Activated T-cell treated with anti-CD3 and anti-CD28 coated beads, Interleukin-2, amount 50 U/mL, for 24 hours (primary cell): ENCODE data around the gene ENOX2.

Experiments
- DNase-seq: peaks from one replicate; pipeline ENCODE4 v3.0.0-alpha.2; 2020
- H3K27ac Mint-ChIP-seq: 2 replicates; pipeline ENCODE4 v1.8.0; 2020; ENCODE audit warnings: mild to moderate bottlenecking, mixed read lengths
- H3K27me3 Mint-ChIP-seq: 2 replicates; pipeline ENCODE4 v1.8.0; 2020; ENCODE audit warnings: mixed read lengths
- H3K36me3 Mint-ChIP-seq: 2 replicates; pipeline ENCODE4 v1.8.0; 2020; ENCODE audit warnings: low read depth, mixed read lengths
- H3K4me1 Mint-ChIP-seq: 2 replicates; pipeline ENCODE4 v1.8.0; 2020; ENCODE audit warnings: low read depth, mixed read lengths
- H3K4me3 Mint-ChIP-seq: 2 replicates; pipeline ENCODE4 v1.8.0; 2020; ENCODE audit warnings: mild to moderate bottlenecking, moderate library complexity, mixed read lengths
- H3K9me3 Mint-ChIP-seq: 2 replicates; pipeline ENCODE4 v1.8.0; 2020; ENCODE audit warnings: mixed read lengths

Gene ENOX2

GRCh38 chrX:130702867-130703707 is 199.9 kb downstream of the ENOX2 start:
- Mint-ChIP-seq H3K27me3 (peaks cover 7% of the 10 kb centered on the region), H3K9me3 (no peaks in the 10 kb centered on the region), H3K4me3 (no peak overlapping the region), H3K4me1 (no peaks in the 10 kb centered on the region), H3K36me3 (peaks cover 7% of the 10 kb centered on the region), H3K27ac (no peak overlapping the region)
- no peak for DNase-seq

- no peaks in the 10 kb centered on the region for H3K4me1 Mint-ChIP-seq
- peaks cover 7% of the 10 kb centered on the region for H3K36me3 Mint-ChIP-seq
- peaks cover 10% of the 10 kb centered on the region for H3K27me3 Mint-ChIP-seq
- H3K27ac Mint-ChIP-seq: no peak overlapping the region
- no peaks in the 10 kb centered on the region for H3K9me3 Mint-ChIP-seq
- H3K4me3 Mint-ChIP-seq: no peak overlapping the region
- DNase-seq: no peak
These were observed 202.4 kb downstream of the ENOX2 start for GRCh38 chrX:130700629-130701028.

- Mint-ChIP-seq H3K36me3 (peaks cover 7% of the 10 kb centered on the region), H3K27me3 (peaks cover 14% of the 10 kb centered on the region), H3K4me3 (no peak overlapping the region), H3K27ac (no peak overlapping the region), H3K4me1 (no peaks in the 10 kb centered on the region), H3K9me3 (no peaks in the 10 kb centered on the region)
- DNase-seq: no peak
These were observed 203.4 kb downstream of the ENOX2 start for GRCh38 chrX:130699618-130700017.

- H3K4me3 Mint-ChIP-seq: no peak overlapping the region
- peaks cover 20% of the 10 kb centered on the region for H3K27me3 Mint-ChIP-seq
These were observed 206.5 kb downstream of the ENOX2 start for GRCh38 chrX:130696542-130696941.

GRCh38 chrX:130695931-130696330 is 207.1 kb downstream of the ENOX2 start:
- Mint-ChIP-seq H3K9me3 (no peaks in the 10 kb centered on the region), H3K27me3 (peaks cover 20% of the 10 kb centered on the region), H3K4me3 (no peak overlapping the region), H3K4me1 (no peaks in the 10 kb centered on the region), H3K27ac (no peak overlapping the region), H3K36me3 (peaks cover 4% of the 10 kb centered on the region)
- DNase-seq: no peak

More at GRCh38 chrX:130696542-130696941, 206.5 kb downstream of the ENOX2 start:
- no peak for DNase-seq
- Mint-ChIP-seq H3K27ac (no peak overlapping the region), H3K4me1 (no peaks in the 10 kb centered on the region), H3K36me3 (peaks cover 4% of the 10 kb centered on the region), H3K9me3 (no peaks in the 10 kb centered on the region)

GRCh38 chrX:130694983-130695382 is 208.0 kb downstream of the ENOX2 start:
- Mint-ChIP-seq H3K27me3 (peaks cover 20% of the 10 kb centered on the region), H3K4me1 (no peaks in the 10 kb centered on the region), H3K36me3 (peaks cover 2% of the 10 kb centered on the region), H3K9me3 (no peaks in the 10 kb centered on the region), H3K27ac (no peak overlapping the region), H3K4me3 (no peak overlapping the region)
- DNase-seq: no peak

GRCh38 chrX:130691576-130691975 is 211.4 kb downstream of the ENOX2 start:
- peaks cover 10% of the 10 kb centered on the region for H3K27me3 Mint-ChIP-seq
- H3K27ac Mint-ChIP-seq: no peak overlapping the region
- no peak overlapping the region for H3K4me3 Mint-ChIP-seq
- no peak for DNase-seq
- H3K36me3 Mint-ChIP-seq: peaks cover 7% of the 10 kb centered on the region
- no peaks in the 10 kb centered on the region for H3K4me1 Mint-ChIP-seq
- H3K9me3 Mint-ChIP-seq: no peaks in the 10 kb centered on the region

GRCh38 chrX:130688360-130688759 is 214.6 kb downstream of the ENOX2 start:
- no peaks in the 10 kb centered on the region for H3K9me3 Mint-ChIP-seq
- peaks cover 2% of the 10 kb centered on the region for H3K27me3 Mint-ChIP-seq
- no peaks in the 10 kb centered on the region for H3K4me1 Mint-ChIP-seq
- peaks cover 13% of the 10 kb centered on the region for H3K36me3 Mint-ChIP-seq
- no peak overlapping the region for H3K27ac Mint-ChIP-seq
- H3K4me3 Mint-ChIP-seq: no peak overlapping the region
- DNase-seq: no peak

- Mint-ChIP-seq H3K27ac (no peak overlapping the region), H3K9me3 (no peaks in the 10 kb centered on the region), H3K27me3 (peaks cover 4% of the 10 kb centered on the region), H3K36me3 (peaks cover 27% of the 10 kb centered on the region), H3K4me3 (no peak overlapping the region), H3K4me1 (no peaks in the 10 kb centered on the region)
- DNase-seq: no peak
These were observed 220.0 kb downstream of the ENOX2 start for GRCh38 chrX:130682990-130683389.

- Mint-ChIP-seq H3K36me3 (peaks cover 36% of the 10 kb centered on the region), H3K4me1 (no peaks in the 10 kb centered on the region), H3K9me3 (no peaks in the 10 kb centered on the region), H3K4me3 (no peak overlapping the region), H3K27me3 (peaks cover 4% of the 10 kb centered on the region), H3K27ac (no peak overlapping the region)
- no peak for DNase-seq
These were observed 222.6 kb downstream of the ENOX2 start for GRCh38 chrX:130680164-130681035.

GRCh38 chrX:130676861-130677260 is 226.1 kb downstream of the ENOX2 start:
- no peak for DNase-seq
- Mint-ChIP-seq H3K36me3 (peaks cover 58% of the 10 kb centered on the region), H3K27me3 (peaks cover 4% of the 10 kb centered on the region), H3K4me1 (no peaks in the 10 kb centered on the region), H3K4me3 (no peak overlapping the region), H3K27ac (no peak overlapping the region), H3K9me3 (no peaks in the 10 kb centered on the region)

- peaks cover 59% of the 10 kb centered on the region for H3K36me3 Mint-ChIP-seq
- no peaks in the 10 kb centered on the region for H3K9me3 Mint-ChIP-seq
- H3K27me3 Mint-ChIP-seq: peaks cover 6% of the 10 kb centered on the region
- no peaks in the 10 kb centered on the region for H3K4me1 Mint-ChIP-seq
- H3K4me3 Mint-ChIP-seq: no peak overlapping the region
- H3K27ac Mint-ChIP-seq: no peak overlapping the region
- no peak for DNase-seq
These were observed 230.8 kb downstream of the ENOX2 start for GRCh38 chrX:130672214-130672613.

GRCh38 chrX:130669233-130669632 is 233.8 kb downstream of the ENOX2 start:
- Mint-ChIP-seq H3K27ac (no peak overlapping the region), H3K36me3 (peaks cover 63% of the 10 kb centered on the region), H3K9me3 (no peaks in the 10 kb centered on the region), H3K4me1 (no peaks in the 10 kb centered on the region), H3K27me3 (peaks cover 10% of the 10 kb centered on the region), H3K4me3 (no peak overlapping the region)
- DNase-seq: no peak

GRCh38 chrX:130665263-130665662 is 237.7 kb downstream of the ENOX2 start:
- Mint-ChIP-seq H3K27ac (no peak overlapping the region), H3K4me3 (no peak overlapping the region), H3K36me3 (peaks cover 75% of the 10 kb centered on the region), H3K27me3 (peaks cover 21% of the 10 kb centered on the region), H3K4me1 (no peaks in the 10 kb centered on the region), H3K9me3 (no peaks in the 10 kb centered on the region)
- DNase-seq: no peak

GRCh38 chrX:130658310-130658709 is 244.7 kb downstream of the ENOX2 start:
- peaks cover 46% of the 10 kb centered on the region for H3K36me3 Mint-ChIP-seq
- peaks cover 15% of the 10 kb centered on the region for H3K27me3 Mint-ChIP-seq
- no peak overlapping the region for H3K27ac Mint-ChIP-seq
- no peak overlapping the region for H3K4me3 Mint-ChIP-seq
- no peaks in the 10 kb centered on the region for H3K9me3 Mint-ChIP-seq
- no peaks in the 10 kb centered on the region for H3K4me1 Mint-ChIP-seq
- DNase-seq: no peak
